Stimulated activated CD4-positive, alpha-beta T cell treated with anti-CD3 and anti-CD28 coated beads, TNF-alpha, amount 100 ng/mL, for 1 hour (primary cell): ENCODE data around the gene RPLP2.

Experiments used
- DNase-seq, 3 donors: peaks; one replicate each; pipeline ENCODE4 v3.0.0-alpha.2; 2020; ENCODE audit warnings: low read depth in 3 of 3, low spot score in 1 of 3

Gene RPLP2

GRCh38 chr11:773425-773824 is 36.3 kb upstream of the RPLP2 start:
- DNase-seq: no peak

- no peak for DNase-seq
Observed at GRCh38 chr11:773830-774229, 35.9 kb upstream of the RPLP2 start.

GRCh38 chr11:774873-775592 is 34.7 kb upstream of the RPLP2 start:
- DNase-seq: no peak

- DNase-seq: no peak
Observed at GRCh38 chr11:776263-776560, 33.6 kb upstream of the RPLP2 start.

GRCh38 chr11:776561-777287 is 33.0 kb upstream of the RPLP2 start:
- peak in 2 of 3 donors; percentile 18 to 28 for DNase-seq

GRCh38 chr11:777288-778255 is 32.2 kb upstream of the RPLP2 start, which contains the start of gene GATD1:
Gene GATD1 (minus strand): TSS chr11:777487. CDS start chr11:777462, 25 bp downstream.
- peak; percentile 81 to 95 (median 88) for DNase-seq

- no peak for DNase-seq
Observed at GRCh38 chr11:778976-779954, 30.5 kb upstream of the RPLP2 start.

- no peak for DNase-seq
Observed at GRCh38 chr11:779955-780532, 29.7 kb upstream of the RPLP2 start.

- no peak for DNase-seq
Observed at GRCh38 chr11:782264-783174, 27.2 kb upstream of the RPLP2 start.

GRCh38 chr11:783581-784015 is 26.2 kb upstream of the RPLP2 start:
- no peak for DNase-seq

- DNase-seq: no peak
Observed at GRCh38 chr11:786235-787083, 23.3 kb upstream of the RPLP2 start.

GRCh38 chr11:787084-787675 is 22.6 kb upstream of the RPLP2 start:
- no peak for DNase-seq

GRCh38 chr11:788009-788640 is 21.6 kb upstream of the RPLP2 start:
- no peak for DNase-seq

GRCh38 chr11:788953-789940 is 20.5 kb upstream of the RPLP2 start:
- no peak for DNase-seq

- DNase-seq: peak in 1 of 3 donors; percentile 50
Observed at GRCh38 chr11:789943-790342, 19.8 kb upstream of the RPLP2 start, which contains the start of gene CEND1. Gene CEND1 (minus strand): TSS chr11:790090. CDS start chr11:788576, 1,514 bp downstream.
